WERI-Rb-1 (cell line): Measurements from ENCODE around the gene TECPR2.

ENCODE experiments used
- DNase-seq: peaks from one replicate; pipeline ENCODE4 v3.0.0-alpha.2; 2020
- H3K27ac ChIP-seq: fragments of 250-450 bp; sonication (Bioruptor Pico); 2 replicates; pipeline ENCODE4 v1.5.1; 2020; ENCODE audit warnings: mild to moderate bottlenecking, moderate library complexity
- H3K27me3 ChIP-seq: fragments of 250-450 bp; sonication (Bioruptor Pico); 2 replicates; pipeline ENCODE4 v1.5.1; 2021; ENCODE audit warnings: mild to moderate bottlenecking, low read depth, moderate library complexity; ENCODE audit not compliant: insufficient read depth, severe bottlenecking
- H3K36me3 ChIP-seq: fragments of 250-450 bp; sonication (Bioruptor Pico); 2 replicates; pipeline ENCODE4 v1.5.1; 2020; ENCODE audit warnings: mild to moderate bottlenecking, moderate library complexity
- H3K4me3 ChIP-seq: 2 replicates; pipeline ENCODE4 v1.5.1; 2011; ENCODE audit warnings: low read depth, mild to moderate bottlenecking, control low read depth, low read length
- H3K9me3 ChIP-seq: fragments of 250-450 bp; sonication (Bioruptor Pico); 2 replicates; pipeline ENCODE4 v1.5.1; 2021; ENCODE audit warnings: mild to moderate bottlenecking, moderate library complexity; ENCODE audit not compliant: severe bottlenecking
- CTCF ChIP-seq: IDR thresholded peaks from 2 replicates; pipeline ENCODE4 v1.5.1; 2011; ENCODE audit warnings: low read depth, mild to moderate bottlenecking, control low read depth, inconsistent platforms, low read length

The TECPR2 gene

GRCh38 chr14:102362545-102363181 lies at the start of gene TECPR2, which contains the start of gene CINP:
Gene TECPR2, plus strand, starts transcription at chr14:102362941. Its CDS starts 13,781 bp downstream, at chr14:102376722.
Gene CINP, minus strand, starts transcription at chr14:102362890. Its CDS starts 39 bp downstream, at chr14:102362851.
- Histone ChIP-seq H3K27me3 (no peaks in the 10 kb centered on the region), H3K9me3 (no peaks in the 10 kb centered on the region), H3K27ac (peak within 1 kb of the TSS; percentile 76), H3K36me3 (peaks cover 11% of the 10 kb centered on the region), H3K4me3 (peak within 1 kb of the TSS; percentile 95)
- no peak for TF ChIP-seq CTCF
- peak; percentile 97 for DNase-seq

- peak; percentile 95 for TF ChIP-seq CTCF
- Histone ChIP-seq H3K27ac (no peak overlapping the region), H3K36me3 (no peaks in the 10 kb centered on the region), H3K4me3 (peak overlapping the region; percentile 46), H3K27me3 (no peaks in the 10 kb centered on the region), H3K9me3 (no peaks in the 10 kb centered on the region)
- peak; percentile 85 for DNase-seq
These were observed 48.3 kb upstream of the TECPR2 start for GRCh38 chr14:102314242-102315011.

- H3K4me3 ChIP-seq, result peak overlapping the region; percentile 13
- no peaks in the 10 kb centered on the region for H3K36me3 ChIP-seq
- peak; percentile 46 for DNase-seq
- no peak overlapping the region for H3K27ac ChIP-seq
- no peaks in the 10 kb centered on the region for H3K27me3 ChIP-seq
- TF ChIP-seq CTCF, result no peak
- H3K9me3 ChIP-seq, result no peaks in the 10 kb centered on the region
These were observed 47.6 kb upstream of the TECPR2 start for GRCh38 chr14:102315121-102315520.

DNA sequence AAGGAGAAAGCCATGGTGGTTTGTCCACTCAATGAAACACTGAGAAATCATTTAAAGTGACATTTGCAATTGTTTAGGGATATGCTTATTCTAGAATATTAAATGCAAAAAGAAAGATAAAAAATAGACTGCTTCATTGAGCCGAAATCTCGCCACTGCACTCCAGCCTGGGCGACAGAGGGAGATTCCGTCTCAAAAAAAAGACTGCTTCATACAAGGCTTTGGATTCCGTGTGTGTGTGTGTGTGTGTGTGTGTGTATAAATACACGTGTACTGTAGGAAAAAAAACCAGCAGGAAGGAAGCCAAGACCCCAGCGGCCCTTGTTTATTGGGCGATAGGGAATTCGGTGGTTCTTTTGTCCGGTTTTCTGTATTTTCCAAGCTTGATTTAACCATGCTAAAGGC lies 46.4 kb upstream of the TECPR2 start:
- Histone ChIP-seq H3K4me3 (peak overlapping the region; percentile 56), H3K9me3 (no peaks in the 10 kb centered on the region), H3K27ac (peak overlapping the region; percentile 76), H3K27me3 (no peaks in the 10 kb centered on the region), H3K36me3 (no peaks in the 10 kb centered on the region; the same call in 1 of the 2 replicates)
- peak; percentile 48 for DNase-seq
- no peak for TF ChIP-seq CTCF

DNA sequence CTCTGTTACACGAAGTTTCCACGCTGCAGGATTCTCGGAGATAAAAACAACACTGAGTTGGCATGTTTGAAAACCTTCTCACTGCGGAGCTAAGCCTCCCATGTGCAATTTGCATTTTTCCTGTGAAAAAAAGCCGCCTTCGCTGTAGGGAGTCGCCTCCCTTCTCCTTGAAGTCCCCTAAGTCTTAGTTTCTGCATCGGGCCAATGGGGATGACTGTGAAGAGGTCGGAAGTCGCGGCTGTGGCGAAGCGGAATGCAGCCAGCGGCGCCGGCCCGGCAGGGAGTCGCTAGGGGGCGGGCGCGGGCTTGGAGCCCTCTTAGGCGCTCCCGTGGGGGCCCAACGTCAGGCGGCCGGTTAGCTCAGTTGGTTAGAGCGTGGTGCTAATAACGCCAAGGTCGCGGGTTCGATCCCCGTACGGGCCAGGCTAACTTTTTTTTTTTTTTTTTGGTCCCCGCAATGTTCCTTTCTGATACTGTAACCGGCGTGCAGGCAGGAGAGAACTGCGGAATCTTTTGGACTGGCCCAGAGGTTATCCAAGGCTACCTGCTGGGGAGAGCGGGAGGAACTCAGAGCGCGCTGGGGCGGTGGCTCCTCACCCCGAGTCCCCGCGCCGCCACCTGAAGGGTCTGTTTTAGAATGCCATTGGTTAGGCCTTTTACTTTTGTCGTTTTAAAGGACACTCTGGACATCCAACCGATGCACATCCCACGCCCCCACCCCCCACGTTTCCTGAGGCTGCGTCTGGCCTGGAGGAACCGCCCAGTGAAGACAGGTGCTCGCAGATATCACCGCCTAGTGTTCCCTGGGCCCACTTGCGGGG lies 45.8 kb upstream of the TECPR2 start:
- Histone ChIP-seq H3K27ac (peak overlapping the region; percentile 76), H3K36me3 (no peaks in the 10 kb centered on the region; the same call in none of the 2 replicates)
- TF ChIP-seq CTCF, result peak; percentile 75

More for the DNA sequence above, 45.8 kb upstream of the TECPR2 start:
- no peaks in the 10 kb centered on the region for H3K9me3 ChIP-seq
- peak overlapping the region; percentile 56 for H3K4me3 ChIP-seq
- DNase-seq, result peak; percentile 90
- H3K27me3 ChIP-seq, result no peaks in the 10 kb centered on the region
